Common myeloid progenitor, CD34-positive (primary cell): ENCODE measurements around the gene RAB3B.

ENCODE experiments used
- CTCF ChIA-PET: fragments of 350-600 bp; sonication (Branson Sonifier 250); formaldehyde crosslinking; loops from one replicate; lab custom pipeline; 2021; ENCODE audit warnings: antibody characterized with exemption; lab: Charles Lee
- POLR2A ChIA-PET: fragments of 350-600 bp; sonication (Branson Sonifier 250); formaldehyde crosslinking; loops from one replicate; lab custom pipeline; 2021; ENCODE audit warnings: antibody characterized with exemption; lab: Charles Lee
- DNase-seq, 3 donors: peaks; one replicate each; pipeline versions ENCODE4 v3.0.0 to v3.0.0-alpha.2; 2013
- H3K27ac ChIP-seq, 2 experiments: 1 replicate in 1 of 2; 2 replicates in 1 of 2; pipeline ENCODE4 v1.7.0; 2013; ENCODE audit warnings: inconsistent platforms in 2 of 2, low read length in 2 of 2, mild to moderate bottlenecking in 2 of 2, low read depth in 1 of 2, moderate library complexity in 1 of 2; ENCODE audit not compliant: severe bottlenecking in 2 of 2, insufficient read depth in 1 of 2, poor library complexity in 1 of 2
- H3K27me3 ChIP-seq, 5 experiments: replicated peaks in 2 of 5; 1 replicate in 3 of 5; 2 replicates in 2 of 5; pipeline versions ENCODE4 v1.6.1 to v1.7.0; 2013; ENCODE audit warnings: low read length in 4 of 5, mild to moderate bottlenecking in 2 of 5, moderate library complexity in 2 of 5, inconsistent platforms in 1 of 5; ENCODE audit not compliant: insufficient read depth in 5 of 5, control insufficient read depth in 4 of 5
- H3K36me3 ChIP-seq, 4 experiments: 1 replicate in 2 of 4; 2 replicates in 2 of 4; pipeline versions ENCODE4 v1.6.1 to v1.7.0; 2013; ENCODE audit warnings: low read length in 3 of 4, control low read depth in 1 of 4, mild to moderate bottlenecking in 1 of 4; ENCODE audit not compliant: control insufficient read depth in 4 of 4, insufficient read depth in 4 of 4
- H3K4me1 ChIP-seq, 4 experiments: 1 replicate in 3 of 4; 2 replicates in 1 of 4; pipeline versions ENCODE4 v1.6.1 to v1.7.1; 2013; ENCODE audit warnings: low read length in 3 of 4, mild to moderate bottlenecking in 3 of 4, control low read depth in 1 of 4, inconsistent platforms in 1 of 4, moderate library complexity in 1 of 4; ENCODE audit not compliant: control insufficient read depth in 4 of 4, insufficient read depth in 4 of 4; ENCODE audit errors: control extremely low read depth in 1 of 4
- H3K4me3 ChIP-seq, 7 experiments: 1 replicate in 4 of 7; 2 replicates in 3 of 7; pipeline versions ENCODE4 v1.5.1 to v1.7.0; 2013; ENCODE audit warnings: mild to moderate bottlenecking in 7 of 7, low read length in 6 of 7, moderate library complexity in 6 of 7, inconsistent platforms in 2 of 7, low read depth in 2 of 7, control low read depth in 1 of 7; ENCODE audit not compliant: insufficient read depth in 4 of 7, control insufficient read depth in 1 of 7; ENCODE audit errors: extremely low read depth in 1 of 7
- H3K9me3 ChIP-seq, 5 experiments: 1 replicate in 4 of 5; 2 replicates in 1 of 5; pipeline versions ENCODE4 v1.6.1 to v1.7.1; 2013; ENCODE audit warnings: low read length in 4 of 5, mild to moderate bottlenecking in 2 of 5, inconsistent platforms in 1 of 5, low read depth in 1 of 5, moderate library complexity in 1 of 5; ENCODE audit not compliant: control insufficient read depth in 4 of 5, insufficient read depth in 2 of 5; ENCODE audit errors: control extremely low read depth in 1 of 5
- WGBS: methylation state at CpG from one replicate; pipeline ENCODE4 v1.1.5; 2013; ENCODE audit not compliant: insufficient coverage; 5-methylcytosine and 5-hydroxymethylcytosine counted together

The RAB3B gene

DNA sequence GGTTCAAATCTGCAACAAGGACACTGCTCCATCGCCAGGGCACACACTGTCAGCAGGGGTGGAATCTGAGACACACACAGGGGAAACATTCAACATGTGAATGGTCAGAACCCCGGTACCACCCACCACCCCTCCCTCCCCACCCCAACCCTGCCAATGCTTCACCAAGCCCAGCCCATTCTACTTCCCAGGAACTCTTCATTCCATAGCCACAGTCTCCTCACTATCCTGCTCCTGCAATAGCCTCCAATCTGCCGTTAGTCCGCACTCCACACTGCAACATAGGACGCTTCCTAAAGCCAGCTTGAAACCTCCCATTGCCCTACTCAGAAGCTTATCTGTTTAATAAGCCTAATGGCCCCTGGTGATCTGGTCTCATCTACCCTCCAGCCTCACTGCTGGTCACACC is 7.5 kb upstream of the RAB3B start:
- Histone ChIP-seq H3K27ac (no peak overlapping the region), H3K36me3 (no peaks in the 10 kb centered on the region), H3K4me1 (no peaks in the 10 kb centered on the region), H3K4me3 (no peak overlapping the region), H3K9me3 (no peaks in the 10 kb centered on the region), H3K27me3 (peaks cover 4 to 18% (median 12%) of the 10 kb centered on the region in 5 experiments)
- WGBS: 75% methylated on average over 5 of the region's 5 CpGs
- no peak for DNase-seq
- POLR2A ChIA-PET: no interaction called here
- CTCF ChIA-PET: interaction anchor here (1.4 to 7.4 kb wide), 3 partner anchors 8 to 99 kb away, joined by 3 to 60 read pairs (median 4); no protein-coding TSS in a partner anchor

- ChIA-PET CTCF (interaction anchor here (1.2 kb wide), 1 partner anchor 9 kb away, joined by 3 read pairs; no protein-coding TSS in a partner anchor), POLR2A (no interaction called here)
- DNase-seq: no peak
- H3K27ac ChIP-seq: no peak overlapping the region
- peaks cover 2 to 47% (median 19%) of the 10 kb centered on the region in 5 experiments for H3K27me3 ChIP-seq
- no peaks in the 10 kb centered on the region for H3K36me3 ChIP-seq
- peak overlapping the region; percentile 25 to 73 (median 56) for H3K4me3 ChIP-seq
- 31% methylated on average over 23 of the region's 47 CpGs for WGBS
- H3K9me3 ChIP-seq: no peaks in the 10 kb centered on the region
- H3K4me1 ChIP-seq: peaks cover 2 to 5% (median 3%) of the 10 kb centered on the region in 4 experiments
Measured at GRCh38 chr1:51989582-51990477, 670 bp downstream of the RAB3B start.

DNA sequence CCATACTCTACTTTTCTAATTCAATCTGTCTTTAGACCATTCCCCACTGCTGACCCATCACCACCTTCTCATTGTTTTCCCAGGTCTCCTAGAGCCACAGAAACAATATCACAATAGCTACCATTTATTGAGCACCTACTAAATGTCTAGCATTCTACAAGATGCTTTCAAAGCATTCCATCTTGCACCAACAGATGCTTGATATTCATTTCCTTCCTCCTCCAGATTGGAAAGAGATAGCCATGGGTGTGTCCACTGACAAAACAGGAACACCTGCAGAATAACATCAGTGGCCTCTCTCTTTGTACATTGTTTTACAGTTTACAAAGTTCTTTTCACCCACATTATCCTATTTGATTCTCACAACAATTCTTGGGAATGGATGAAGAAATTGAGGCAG is 2.2 kb downstream of the RAB3B start:
- peaks cover 2 to 40% (median 15%) of the 10 kb centered on the region in 5 experiments for H3K27me3 ChIP-seq
- no peaks in the 10 kb centered on the region for H3K36me3 ChIP-seq
- no peaks in the 10 kb centered on the region for H3K9me3 ChIP-seq
- H3K4me1 ChIP-seq: peaks cover 2 to 5% (median 3%) of the 10 kb centered on the region in 4 experiments
- H3K27ac ChIP-seq: no peak overlapping the region
- CTCF ChIA-PET: interaction anchor here (1.0 kb wide), 1 partner anchor 10 kb away, joined by 4 read pairs; no protein-coding TSS in a partner anchor
- H3K4me3 ChIP-seq: no peak overlapping the region
- POLR2A ChIA-PET: no interaction called here
- no peak for DNase-seq

- Histone ChIP-seq H3K36me3 (no peaks in the 10 kb centered on the region), H3K4me1 (peaks cover 2 to 5% (median 3%) of the 10 kb centered on the region in 4 experiments), H3K9me3 (no peaks in the 10 kb centered on the region), H3K4me3 (no peak overlapping the region), H3K27me3 (peaks cover 2 to 25% (median 10%) of the 10 kb centered on the region in 5 experiments), H3K27ac (no peak overlapping the region)
- POLR2A ChIA-PET: interaction anchor here (0.5 kb wide), 1 partner anchor 307 kb away, joined by 3 read pairs; no protein-coding TSS in a partner anchor
- WGBS: 97% methylated on average over 4 of the region's 4 CpGs
- CTCF ChIA-PET: no interaction called here
- no peak for DNase-seq
Measured at GRCh38 chr1:51986718-51987117, 3.8 kb downstream of the RAB3B start.

DNA sequence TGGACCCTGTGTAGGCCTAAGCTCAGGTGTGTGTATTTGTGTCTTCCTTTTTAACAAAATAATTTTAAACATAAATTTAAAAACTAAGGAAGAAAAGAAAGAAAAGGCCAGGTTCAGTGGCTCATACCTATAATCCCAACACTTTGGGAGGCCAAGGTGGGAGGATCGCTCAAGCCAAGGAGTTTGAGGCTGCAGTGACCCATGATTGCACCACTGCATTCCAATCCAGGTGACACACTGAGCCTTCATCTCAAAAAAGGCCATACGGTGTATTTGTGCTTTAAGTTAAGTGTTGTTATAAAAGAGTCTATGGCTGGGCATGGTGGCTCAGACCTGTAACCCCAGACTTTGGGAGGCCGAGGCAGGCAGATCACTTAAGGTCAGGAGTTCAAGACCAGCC is 8.3 kb downstream of the RAB3B start:
- POLR2A ChIA-PET: no interaction called here

DNA sequence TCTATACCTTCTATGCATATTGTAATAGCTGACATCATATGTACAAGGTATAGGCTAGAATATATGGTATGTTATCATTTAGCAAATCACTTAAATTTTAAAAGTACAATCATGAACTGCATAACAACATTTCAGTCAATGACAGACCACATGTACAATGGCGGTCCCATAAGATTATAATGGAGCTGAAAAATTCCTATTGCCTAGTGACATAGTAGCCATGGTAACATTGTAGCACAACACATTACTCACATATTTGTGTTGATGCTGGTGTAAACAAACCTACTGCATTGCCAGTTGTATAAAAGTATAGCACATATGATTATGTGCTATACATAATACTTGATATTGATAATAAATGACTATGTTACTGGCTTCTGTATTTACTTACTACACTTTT is 8.9 kb downstream of the RAB3B start:
- Histone ChIP-seq H3K9me3 (no peaks in the 10 kb centered on the region), H3K27ac (no peak overlapping the region), H3K4me1 (no peaks in the 10 kb centered on the region), H3K27me3 (peaks cover 0 to 6% (median 2%) of the 10 kb centered on the region in 5 experiments), H3K36me3 (no peaks in the 10 kb centered on the region), H3K4me3 (no peak overlapping the region)
- DNase-seq: no peak
- ChIA-PET POLR2A (no interaction called here), CTCF (no interaction called here)
- WGBS: no CpG with 5 or more reads among the region's 1 CpG

More for the DNA sequence above, 8.3 kb downstream of the RAB3B start:
- Histone ChIP-seq H3K27me3 (peaks cover 0 to 6% (median 1%) of the 10 kb centered on the region in 5 experiments), H3K27ac (no peak overlapping the region), H3K4me3 (no peak overlapping the region), H3K4me1 (no peaks in the 10 kb centered on the region), H3K36me3 (no peaks in the 10 kb centered on the region), H3K9me3 (no peaks in the 10 kb centered on the region)
- CTCF ChIA-PET: no interaction called here
- no peak for DNase-seq
- WGBS: 89% methylated on average over 1 of the region's 3 CpGs

DNA sequence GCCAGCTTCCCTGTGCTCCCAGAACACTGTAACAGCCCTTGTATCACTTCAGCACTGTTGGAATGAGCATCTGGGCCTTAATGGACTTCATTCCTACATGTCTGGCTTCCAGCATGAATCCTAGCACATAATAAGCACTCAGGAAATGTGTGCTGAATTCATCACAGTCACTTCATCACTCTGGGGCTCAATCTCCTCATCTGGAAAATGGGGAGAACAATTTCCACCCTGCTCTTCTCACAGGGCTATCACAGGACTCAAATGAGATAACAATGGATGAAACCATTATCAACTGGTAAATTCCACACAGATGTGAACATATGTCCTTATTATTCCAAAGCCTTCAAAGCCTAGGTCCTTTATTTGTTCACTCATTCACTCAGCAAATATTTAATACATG is 12.4 kb downstream of the RAB3B start:
- Histone ChIP-seq H3K27me3 (peaks cover 0 to 6% (median 2%) of the 10 kb centered on the region in 5 experiments), H3K4me3 (no peak overlapping the region), H3K4me1 (no peaks in the 10 kb centered on the region), H3K36me3 (no peaks in the 10 kb centered on the region), H3K9me3 (no peaks in the 10 kb centered on the region), H3K27ac (no peak overlapping the region)
- CTCF ChIA-PET: no interaction called here
- POLR2A ChIA-PET: no interaction called here
- DNase-seq: no peak
